ENCODE results near the gene MINAR1. TPM values are rescaled to one million over a fixed set of nuclear protein-coding genes. Genes with fewer than 3 reads are reported as not detected.

Gene MINAR1
- total and polyA plus RNA-seq, 2 of the 13 experiments (the other 11 are each of a cell fraction or from before 2014, with no cell fraction given): 0.15 to 0.16 TPM

DNA sequence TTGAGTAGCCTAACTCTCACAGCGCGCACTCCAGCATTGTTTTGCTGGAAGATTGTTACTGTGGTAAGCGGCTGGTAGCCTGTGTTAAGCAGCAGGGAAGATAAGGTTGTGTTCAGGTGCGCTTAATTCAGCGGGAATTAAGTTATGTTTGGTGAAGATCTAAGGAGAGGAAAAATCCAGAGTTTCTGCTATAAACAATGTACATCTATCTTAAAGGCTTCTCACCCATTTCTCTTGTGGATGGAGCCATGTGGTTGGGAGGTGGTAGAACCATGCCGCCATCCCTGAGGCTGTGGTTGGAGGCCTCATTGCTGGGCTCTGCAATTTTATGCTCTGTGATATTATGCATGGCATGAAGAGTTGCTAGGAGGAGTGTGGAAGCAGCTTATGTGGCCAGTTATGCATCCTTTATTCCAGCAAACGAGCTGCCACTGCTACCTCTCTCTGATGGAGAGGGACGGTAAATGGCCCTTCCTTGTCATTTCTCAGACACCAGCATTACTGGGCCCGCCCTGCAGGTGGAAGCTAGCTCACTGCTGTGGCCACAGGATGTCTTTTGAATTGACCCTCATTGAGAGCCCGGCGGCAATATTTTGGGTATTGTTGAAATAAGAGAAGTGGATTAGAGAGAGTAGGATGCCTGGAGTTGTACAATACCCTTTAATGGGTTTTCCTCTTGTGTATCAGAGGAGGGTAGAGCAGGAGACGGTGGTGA lies 1.3 kb downstream of the MINAR1 start:
- ChIA-PET CTCF (ENCODE audit: low intra/inter-chr PET ratio, low total read pairs) (interaction anchor here (1.7 kb wide), 1 partner anchor 162 kb away, joined by 4 read pairs; no protein-coding TSS in a partner anchor), POLR2A (no interaction called here)
- 0 out of 2 replicates have a peak, but pooled peaks cover 2% of the 10 kb centered on the region for H4K20me1 ChIP-seq (ENCODE audit: insufficient read depth, low read length)
- H3K9me3 ChIP-seq (ENCODE audit: low read length): no peaks in the 10 kb centered on the region
- no peak overlapping the region for H3K4me2 ChIP-seq (ENCODE audit: low read depth, low read length)
- no peaks in the 10 kb centered on the region for H3K36me3 ChIP-seq (replicated peaks in 1 of 2; ENCODE audit: control insufficient read depth in 1 of 2, insufficient read depth in 2 of 2, low read length in 2 of 2)
- TF ChIP-seq MIER3 (CRISPR knock-in tag; IDR thresholded peaks at IDR 0.05; ENCODE audit: borderline replicate concordance) (no peak), EZH2 (conservative IDR thresholded peaks at IDR 0.05; ENCODE audit: low read depth, low read length) (0 out of 2 replicates have a peak, but pooled peaks have one; percentile 23)
- TF ChIP-seq, protein P1, sequence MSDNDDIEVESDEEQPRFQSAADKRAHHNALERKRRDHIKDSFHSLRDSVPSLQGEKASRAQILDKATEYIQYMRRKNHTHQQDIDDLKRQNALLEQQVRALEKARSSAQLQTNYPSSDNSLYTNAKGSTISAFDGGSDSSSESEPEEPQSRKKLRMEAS (IDR thresholded peaks at IDR 0.05): no peak
- no peak overlapping the region for H3K27ac ChIP-seq (ENCODE audit: extremely low read length, insufficient read depth, low read length)
- H2AFZ ChIP-seq (ENCODE audit: low read length): no peak overlapping the region
- H3K9ac ChIP-seq (ENCODE audit: insufficient read depth, low read depth, low read length): no peak overlapping the region
- 0 out of 2 replicates have a peak, but pooled peaks cover 5% of the 10 kb centered on the region for H3K4me1 ChIP-seq (ENCODE audit: insufficient read depth, low read length)
- no peaks in the 10 kb centered on the region for H3K79me2 ChIP-seq (ENCODE audit: insufficient read depth, low read length)
- intact Hi-C loops (cut with micrococcal nuclease; ENCODE audit: unreplicated experiment) (no loop called here), in situ Hi-C loops (cut with HindIII; ENCODE audit: extremely low pct_ligation_motif_present, low pct_unique_long_range_greater_than_20kb) (no loop called here)
- peak; percentile 55 for ATAC-seq
- no peak for FAIRE-seq
- H3K27me3 ChIP-seq (ENCODE audit: control insufficient read depth in 1 of 2, insufficient read depth in 2 of 2, low read length in 2 of 2): peaks cover 7 to 64% of the 10 kb centered on the region in 2 experiments; a peak in 4 of 5 replicates
- BruUV-seq (replicated peaks): no TSS peak
- no peak for DNase-seq (ENCODE audit: low spot score)
- H3K4me3 ChIP-seq (replicated peaks in 1 of 3; ENCODE audit: insufficient read depth in 1 of 3, low read depth in 2 of 3, low read length in 3 of 3): no peak overlapping the region
- 20% methylated on average over 7 of the region's 12 CpGs for WGBS (ENCODE audit: low lambda C conversion rate)

- Histone ChIP-seq H2AFZ (ENCODE audit: low read length) (no peak overlapping the region), H3K4me1 (ENCODE audit: insufficient read depth, low read length) (0 out of 2 replicates have a peak, but pooled peaks cover 5% of the 10 kb centered on the region), H3K79me2 (ENCODE audit: insufficient read depth, low read length) (no peaks in the 10 kb centered on the region), H3K4me3 (replicated peaks in 1 of 3; ENCODE audit: insufficient read depth in 1 of 3, low read depth in 2 of 3, low read length in 3 of 3) (no peak overlapping the region), H4K20me1 (ENCODE audit: insufficient read depth, low read length) (0 out of 2 replicates have a peak, but pooled peaks cover 2% of the 10 kb centered on the region), H3K9ac (ENCODE audit: insufficient read depth, low read depth, low read length) (no peak overlapping the region), H3K27me3 (ENCODE audit: control insufficient read depth in 1 of 2, insufficient read depth in 2 of 2, low read length in 2 of 2) (peaks cover 7 to 58% of the 10 kb centered on the region in 2 experiments; a peak in 4 of 5 replicates), H3K4me2 (ENCODE audit: low read depth, low read length) (no peak overlapping the region), H3K27ac (ENCODE audit: extremely low read length, insufficient read depth, low read length) (no peak overlapping the region), H3K9me3 (ENCODE audit: low read length) (no peaks in the 10 kb centered on the region), H3K36me3 (replicated peaks in 1 of 2; ENCODE audit: control insufficient read depth in 1 of 2, insufficient read depth in 2 of 2, low read length in 2 of 2) (no peaks in the 10 kb centered on the region)
- in situ Hi-C loops (cut with HindIII; ENCODE audit: extremely low pct_ligation_motif_present, low pct_unique_long_range_greater_than_20kb): no loop called here
- POLR2A ChIA-PET: no interaction called here
- intact Hi-C loops (cut with micrococcal nuclease; ENCODE audit: unreplicated experiment): no loop called here
- no peak for ATAC-seq
- no TSS peak for BruUV-seq (replicated peaks)
- DNase-seq (ENCODE audit: low spot score): no peak
- CTCF ChIA-PET (ENCODE audit: low intra/inter-chr PET ratio, low total read pairs): no interaction called here
- no peak for TF ChIP-seq ZNF260 (CRISPR knock-in tag; IDR thresholded peaks at IDR 0.05; ENCODE audit: borderline replicate concordance, low read depth)
- no peak for TF ChIP-seq ATAD3A (CRISPR knock-in tag; IDR thresholded peaks at IDR 0.05)
- TF ChIP-seq SOX13 (IDR thresholded peaks at IDR 0.05): no peak
- no peak for TF ChIP-seq SOX13 (CRISPR knock-in tag; conservative IDR thresholded peaks at IDR 0.05 in 1 of 2, IDR thresholded peaks at IDR 0.05 in 1 of 2)
- no peak for TF ChIP-seq MXD4 (CRISPR knock-in tag; IDR thresholded peaks at IDR 0.05)
- TF ChIP-seq, protein P2, sequence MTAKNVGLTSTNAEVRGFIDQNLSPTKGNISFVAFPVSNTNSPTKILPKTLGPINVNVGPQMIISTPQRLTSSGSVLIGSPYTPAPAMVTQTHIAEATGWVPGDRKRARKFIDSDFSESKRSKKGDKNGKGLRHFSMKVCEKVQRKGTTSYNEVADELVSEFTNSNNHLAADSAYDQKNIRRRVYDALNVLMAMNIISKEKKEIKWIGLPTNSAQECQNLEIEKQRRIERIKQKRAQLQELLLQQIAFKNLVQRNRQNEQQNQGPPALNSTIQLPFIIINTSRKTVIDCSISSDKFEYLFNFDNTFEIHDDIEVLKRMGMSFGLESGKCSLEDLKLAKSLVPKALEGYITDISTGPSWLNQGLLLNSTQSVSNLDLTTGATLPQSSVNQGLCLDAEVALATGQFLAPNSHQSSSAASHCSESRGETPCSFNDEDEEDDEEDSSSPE (CRISPR knock-in tag; IDR thresholded peaks at IDR 0.05): no peak
- TF ChIP-seq, protein P3, sequence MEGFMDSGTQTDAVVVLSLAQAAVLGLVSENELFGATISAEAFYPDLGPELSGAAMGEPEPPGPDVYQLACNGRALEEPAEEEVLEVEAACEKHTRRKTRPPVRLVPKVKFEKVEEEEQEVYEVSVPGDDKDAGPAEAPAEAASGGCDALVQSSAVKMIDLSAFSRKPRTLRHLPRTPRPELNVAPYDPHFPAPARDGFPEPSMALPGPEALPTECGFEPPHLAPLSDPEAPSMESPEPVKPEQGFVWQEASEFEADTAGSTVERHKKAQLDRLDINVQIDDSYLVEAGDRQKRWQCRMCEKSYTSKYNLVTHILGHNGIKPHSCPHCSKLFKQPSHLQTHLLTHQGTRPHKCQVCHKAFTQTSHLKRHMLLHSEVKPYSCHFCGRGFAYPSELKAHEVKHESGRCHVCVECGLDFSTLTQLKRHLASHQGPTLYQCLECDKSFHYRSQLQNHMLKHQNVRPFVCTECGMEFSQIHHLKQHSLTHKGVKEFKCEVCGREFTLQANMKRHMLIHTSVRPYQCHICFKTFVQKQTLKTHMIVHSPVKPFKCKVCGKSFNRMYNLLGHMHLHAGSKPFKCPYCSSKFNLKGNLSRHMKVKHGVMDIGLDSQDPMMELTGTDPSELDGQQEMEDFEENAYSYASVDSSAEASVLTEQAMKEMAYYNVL (CRISPR knock-in tag; IDR thresholded peaks at IDR 0.05; ENCODE audit: borderline replicate concordance): no peak
- no peak for TF ChIP-seq MTF1 (CRISPR knock-in tag; IDR thresholded peaks at IDR 0.05)
- 33% methylated on average over 3 of the region's 3 CpGs for WGBS (ENCODE audit: low lambda C conversion rate)
- no peak for FAIRE-seq
These were observed 2.2 kb downstream of the MINAR1 start for GRCh38 chr15:79434361-79434760.
